Cerebellar cortex (tissue), 1 donor: Measurements from ENCODE around the gene C11orf21.
A peak's percentile ranks its signal among the peaks of the same experiment; 100 is the strongest.
"Not testable (repeated sequence)": the region's sequence is repeated elsewhere in the genome, so short reads cannot be mapped to it uniquely, and the experiment has no call there.

ENCODE experiments used
- DNase-seq: peaks from one replicate; pipeline ENCODE4 v3.0.0-alpha.2; 2015; ENCODE audit warnings: low spot score

Gene C11orf21

GRCh38 chr11:2301631-2302305 is at the start of gene C11orf21, which contains the start of gene TSPAN32:
Gene C11orf21 (minus strand): TSS chr11:2301918. CDS start chr11:2301808, 110 bp downstream.
Gene TSPAN32 (plus strand): TSS chr11:2302013. CDS start chr11:2302150, 137 bp downstream.
- DNase-seq, result no peak

- DNase-seq, result no peak
These were observed 47.3 kb upstream of the C11orf21 start for GRCh38 chr11:2348986-2349385.

GRCh38 chr11:2347308-2347830 is 45.7 kb upstream of the C11orf21 start:
- no peak for DNase-seq

GRCh38 chr11:2346586-2347307 is 45.0 kb upstream of the C11orf21 start:
- DNase-seq, result no peak

GRCh38 chr11:2346014-2346413 is 44.3 kb upstream of the C11orf21 start:
- DNase-seq, result no peak

GRCh38 chr11:2345050-2345449 is 43.3 kb upstream of the C11orf21 start:
- DNase-seq, result no peak

- DNase-seq, result no peak
These were observed 41.8 kb upstream of the C11orf21 start for GRCh38 chr11:2343502-2343901.

- DNase-seq, result no peak
These were observed 41.3 kb upstream of the C11orf21 start for GRCh38 chr11:2342981-2343380.

- no peak for DNase-seq
These were observed 40.8 kb upstream of the C11orf21 start for GRCh38 chr11:2342557-2342956.

- DNase-seq, result not testable (repeated sequence)
These were observed 37.0 kb upstream of the C11orf21 start for GRCh38 chr11:2338760-2339159.

GRCh38 chr11:2335286-2335685 is 33.6 kb upstream of the C11orf21 start:
- not testable (repeated sequence) for DNase-seq

- DNase-seq, result not testable (repeated sequence)
These were observed 31.9 kb upstream of the C11orf21 start for GRCh38 chr11:2333486-2334205.

- DNase-seq, result not testable (repeated sequence)
These were observed 30.9 kb upstream of the C11orf21 start for GRCh38 chr11:2332569-2332968.

GRCh38 chr11:2331404-2331803 is 29.7 kb upstream of the C11orf21 start:
- no peak for DNase-seq

GRCh38 chr11:2330696-2331095 is 29.0 kb upstream of the C11orf21 start:
- no peak for DNase-seq

GRCh38 chr11:2329551-2329950 is 27.8 kb upstream of the C11orf21 start:
- no peak for DNase-seq

GRCh38 chr11:2328656-2329354 is 27.1 kb upstream of the C11orf21 start:
- no peak for DNase-seq

GRCh38 chr11:2328021-2328420 is 26.3 kb upstream of the C11orf21 start:
- DNase-seq, result peak; percentile 10

GRCh38 chr11:2327032-2327431 is 25.3 kb upstream of the C11orf21 start:
- no peak for DNase-seq

- peak; percentile 98 for DNase-seq
These were observed 24.0 kb upstream of the C11orf21 start for GRCh38 chr11:2325719-2326118.

- DNase-seq, result no peak
These were observed 23.4 kb upstream of the C11orf21 start for GRCh38 chr11:2325123-2325522.

- no peak for DNase-seq
These were observed 19.6 kb upstream of the C11orf21 start for GRCh38 chr11:2321311-2321683.
